GM18873 (cell line): ENCODE measurements around the gene CCDC106.

Experiments
- ATAC-seq: cut with Tn5 transposase; IDR thresholded peaks from one replicate; pipeline ENCODE4 v1.9.1; 2021; ENCODE audit warnings: mild to moderate bottlenecking, moderate library complexity, moderate number of reproducible peaks; ENCODE audit not compliant: unreplicated experiment, low FRiP score

Gene CCDC106

GRCh38 chr19:55666343-55667005 lies 18.5 kb downstream of the CCDC106 start:
- no peak for ATAC-seq

- no peak for ATAC-seq
Observed at GRCh38 chr19:55667006-55667381, 19.0 kb downstream of the CCDC106 start.

DNA sequence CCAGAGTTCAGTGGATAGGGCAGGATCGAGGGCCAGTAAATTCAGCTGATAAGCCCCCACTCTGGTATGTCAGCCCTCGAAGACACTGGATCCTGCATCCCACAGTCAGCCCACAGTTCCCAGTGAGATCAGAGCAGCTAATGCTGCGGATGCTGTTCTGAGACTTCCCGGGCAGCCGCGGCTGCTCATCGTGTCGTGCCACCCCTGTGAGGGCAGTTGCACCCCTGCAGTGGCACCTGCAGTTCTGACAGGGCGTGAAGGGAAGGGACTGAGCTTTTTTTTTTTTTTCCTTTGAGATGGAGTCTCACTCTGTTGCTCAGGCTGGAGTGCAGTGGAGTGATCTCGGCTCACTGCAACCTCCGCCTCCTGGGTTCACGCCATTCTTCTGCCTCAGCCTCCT lies 19.5 kb downstream of the CCDC106 start:
- ATAC-seq = no peak

DNA sequence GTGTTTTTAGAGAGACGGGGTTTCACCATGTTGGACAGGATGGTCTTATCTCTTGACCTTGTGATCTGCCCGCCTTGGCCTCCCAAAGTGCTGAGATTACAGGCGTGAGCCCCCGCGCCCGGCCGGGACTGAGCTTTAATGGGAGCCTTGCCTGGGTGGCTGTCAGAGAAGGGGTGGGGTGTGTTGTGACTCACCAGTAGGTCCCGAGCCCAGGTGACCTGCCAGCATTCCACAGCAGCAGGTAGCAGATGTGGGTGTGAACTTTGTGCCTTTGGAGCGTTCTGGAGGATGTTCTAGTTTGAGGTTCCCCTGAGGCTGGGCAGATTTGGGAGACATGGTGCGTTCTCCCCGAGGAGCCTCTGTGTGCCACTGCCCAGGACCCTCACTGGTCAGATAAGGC lies 19.9 kb downstream of the CCDC106 start:
- no peak for ATAC-seq

- ATAC-seq = no peak
Observed at GRCh38 chr19:55668603-55669348, 20.8 kb downstream of the CCDC106 start.

- no peak for ATAC-seq
Observed at GRCh38 chr19:55669418-55670279, 21.6 kb downstream of the CCDC106 start.

DNA sequence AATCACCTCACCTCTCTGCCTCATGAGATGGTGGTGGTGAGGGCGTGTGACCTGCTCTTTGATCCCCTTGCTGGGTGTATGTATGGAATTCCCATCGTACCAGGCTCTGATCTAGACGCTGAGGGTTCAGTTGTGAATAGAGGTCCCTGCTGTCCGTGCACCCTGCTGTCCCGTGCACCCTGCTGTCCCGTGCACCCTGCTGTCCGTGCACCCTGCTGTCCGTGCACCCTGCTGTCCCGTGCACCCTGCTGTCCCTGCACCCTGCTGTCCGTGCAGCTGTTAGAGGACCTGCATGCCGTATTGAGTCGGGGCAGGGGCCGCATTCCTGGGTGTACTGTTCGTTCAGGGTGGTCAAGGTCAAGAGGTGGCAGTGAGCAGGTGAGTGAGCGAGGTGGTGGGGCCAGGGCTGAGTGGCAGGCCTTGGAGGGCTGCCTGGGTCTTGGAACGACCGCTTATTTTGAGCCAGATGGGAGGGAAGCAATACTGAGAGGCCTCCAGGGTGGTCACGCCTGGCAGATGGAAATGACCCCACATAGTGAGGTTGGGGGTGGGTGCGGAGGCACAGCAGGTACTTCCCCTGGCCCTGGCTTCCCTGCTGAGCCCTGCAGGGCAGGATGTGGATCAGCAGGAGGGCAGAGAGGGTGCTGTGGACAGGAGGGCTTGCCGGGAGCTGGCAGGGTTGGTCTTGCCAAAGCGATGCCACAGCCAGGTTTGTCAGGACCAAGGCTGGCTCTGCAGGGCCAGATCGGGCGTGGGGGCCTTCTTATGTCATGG lies 22.5 kb downstream of the CCDC106 start:
- ATAC-seq = no peak

DNA sequence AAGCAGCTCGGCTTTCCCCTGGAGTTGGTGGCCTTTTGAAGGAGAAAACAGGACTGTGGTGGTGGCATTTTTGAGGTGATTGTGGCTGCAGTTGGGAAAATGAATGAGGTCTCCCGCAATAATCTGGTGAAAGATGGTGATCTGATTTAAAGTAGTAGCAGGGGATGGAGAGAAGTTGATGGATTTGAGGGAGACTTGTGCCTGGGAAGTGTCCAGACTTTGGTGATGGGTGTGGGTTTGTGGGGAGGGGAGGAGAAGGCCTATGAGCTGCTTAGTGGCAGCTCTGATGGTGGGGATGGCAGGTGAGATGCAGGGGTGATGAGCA lies 23.0 kb downstream of the CCDC106 start:
- ATAC-seq = no peak

DNA sequence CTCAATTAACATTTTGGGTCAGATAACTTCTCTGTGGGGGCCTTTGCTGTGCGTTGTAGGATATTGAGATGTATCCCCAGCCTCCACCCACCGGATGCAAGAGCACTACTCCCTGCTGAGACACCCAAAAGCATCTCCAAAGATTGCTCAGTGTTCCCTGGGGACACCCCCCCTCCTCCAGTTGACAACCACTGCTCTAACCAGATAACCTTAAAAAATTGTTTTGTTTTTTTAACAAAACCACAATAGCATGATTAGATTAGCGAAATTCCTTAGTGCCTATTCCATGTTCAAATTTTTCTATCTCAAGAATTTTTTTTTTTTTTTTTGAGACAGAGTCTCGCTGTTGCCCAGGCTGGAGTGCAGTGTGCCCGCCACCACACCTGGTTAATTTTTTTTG lies 24.4 kb downstream of the CCDC106 start:
- ATAC-seq = no peak

DNA sequence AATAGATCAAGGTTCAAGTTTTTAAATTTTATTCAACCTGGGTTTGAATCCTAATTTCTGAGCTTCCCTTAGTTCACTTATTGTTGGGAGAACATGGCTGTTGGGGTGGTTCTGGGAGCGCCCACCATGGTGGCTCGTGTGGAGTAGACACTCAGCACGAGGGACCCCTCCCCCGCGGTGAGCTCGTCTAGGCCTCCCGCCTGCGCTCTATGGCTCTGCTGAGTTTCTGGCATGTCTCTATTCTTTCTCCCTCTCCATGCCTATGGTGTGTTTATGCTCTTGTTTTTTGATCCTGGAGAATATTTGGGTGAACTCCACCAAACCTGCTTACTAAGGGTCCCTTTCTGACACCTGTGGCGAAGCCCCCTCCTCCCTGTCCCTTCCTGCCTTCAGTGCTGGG lies 25.5 kb downstream of the CCDC106 start:
- ATAC-seq = no peak

DNA sequence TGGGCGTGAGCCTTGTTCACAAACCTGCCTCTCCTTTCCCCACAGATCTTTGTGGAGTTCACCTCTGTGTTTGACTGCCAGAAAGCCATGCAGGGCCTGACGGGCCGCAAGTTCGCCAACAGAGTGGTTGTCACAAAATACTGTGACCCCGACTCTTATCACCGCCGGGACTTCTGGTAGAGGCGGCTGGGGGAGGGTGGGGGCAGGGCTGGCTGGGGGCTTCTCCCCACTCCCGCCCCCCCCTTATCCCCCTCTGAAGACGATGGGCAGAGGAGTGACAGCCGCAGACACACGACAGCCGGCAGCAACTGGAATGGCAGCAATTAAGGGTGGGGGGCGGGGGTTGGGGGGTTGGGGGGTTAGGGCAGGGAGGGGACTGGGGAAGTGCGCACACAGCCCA lies 25.9 kb downstream of the CCDC106 start:
- no peak for ATAC-seq

DNA sequence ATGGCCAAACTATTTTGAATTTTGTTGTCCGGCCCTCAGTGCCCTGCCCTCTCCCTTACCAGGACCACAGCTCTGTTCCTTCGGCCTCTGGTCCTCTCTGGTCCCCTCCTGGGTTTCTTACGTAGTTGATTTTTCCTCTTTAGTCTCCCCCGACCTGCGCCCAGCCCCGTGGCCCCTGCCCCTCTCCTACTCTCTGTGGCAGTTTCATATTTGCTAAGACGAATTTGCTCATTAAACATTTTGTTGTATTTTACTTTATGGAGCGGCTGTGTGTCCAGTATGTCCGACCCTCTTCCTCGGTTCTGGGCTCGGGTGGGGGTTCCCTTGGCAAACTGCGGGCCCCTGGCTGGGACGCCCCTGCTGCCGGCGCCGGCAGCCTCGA lies 26.4 kb downstream of the CCDC106 start:
- no peak for ATAC-seq

DNA sequence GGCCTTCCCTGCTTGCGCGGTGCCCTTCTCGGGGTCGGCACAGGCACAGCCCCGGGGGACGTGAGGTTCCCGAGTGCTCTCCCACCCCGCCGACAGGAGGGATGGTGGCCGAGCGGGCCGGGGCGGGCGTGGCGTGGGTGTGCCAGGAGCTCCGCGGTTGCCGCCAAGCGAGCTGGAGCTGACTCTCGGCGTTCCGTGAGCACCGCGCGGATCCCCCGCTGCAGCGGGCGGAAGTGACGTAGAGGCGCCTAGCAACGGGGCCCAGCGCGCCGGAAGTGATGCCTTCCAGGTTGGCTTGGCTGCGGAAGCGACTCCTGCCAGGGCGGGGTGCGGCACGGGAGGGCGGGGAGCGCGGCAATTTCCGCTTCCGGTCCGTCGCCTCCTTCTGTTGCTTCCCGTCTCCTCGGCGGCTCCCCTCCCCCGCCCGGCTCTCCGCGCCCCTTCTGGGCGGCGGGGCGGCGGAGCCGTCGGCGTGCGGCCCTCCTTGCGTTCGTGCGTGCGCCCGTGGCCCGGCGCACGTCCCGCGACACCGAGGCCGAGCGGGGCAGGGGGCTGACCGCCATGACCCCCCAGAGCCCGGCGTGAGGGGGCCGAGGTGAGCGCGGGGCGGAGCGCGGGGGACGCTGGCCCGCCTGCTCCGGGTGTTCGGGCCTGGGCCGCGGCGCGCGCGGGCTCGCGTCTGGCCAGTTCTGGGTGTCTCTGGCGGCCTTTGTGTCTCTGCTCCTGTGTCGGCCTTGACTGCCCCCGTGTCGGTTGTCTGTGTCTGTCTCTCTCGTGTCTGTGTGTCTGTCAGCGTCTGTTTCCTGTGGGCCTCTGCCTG lies 27.0 kb downstream of the CCDC106 start, which contains the start of gene EPN1:
Gene EPN1, plus strand, starts transcription at position 386 of the 820 bp plus-strand sequence. CDS start 3,402 bp downstream, outside the sequence.
- ATAC-seq = no peak

- ATAC-seq = no peak
Observed at GRCh38 chr19:55675661-55676354, 27.8 kb downstream of the CCDC106 start.

DNA sequence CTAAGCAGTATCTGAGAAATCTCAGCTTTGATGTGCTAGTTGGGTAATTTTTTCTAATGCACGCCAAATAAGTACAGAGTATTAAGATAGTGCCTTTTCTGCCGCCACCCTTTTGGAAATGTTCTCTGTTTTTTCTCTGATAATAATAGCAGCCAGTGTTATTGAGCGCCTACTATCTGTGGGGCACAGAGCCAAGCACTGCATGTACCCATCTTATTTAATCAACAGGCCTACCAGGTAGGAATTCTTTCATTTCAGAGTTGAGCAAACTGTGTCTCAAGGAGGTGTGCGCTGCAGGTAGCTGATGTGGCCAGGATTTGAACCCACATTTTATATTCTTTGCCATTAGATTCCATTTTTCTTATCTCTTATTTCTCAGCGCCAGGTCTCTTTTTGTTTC lies 28.4 kb downstream of the CCDC106 start:
- no peak for ATAC-seq

- ATAC-seq = no peak
Observed at GRCh38 chr19:55676889-55677505, 29.0 kb downstream of the CCDC106 start.

- no peak for ATAC-seq
Observed at GRCh38 chr19:55677572-55678028, 29.6 kb downstream of the CCDC106 start.

GRCh38 chr19:55678121-55678671 lies 30.2 kb downstream of the CCDC106 start:
- peak; percentile 57 for ATAC-seq
